ENCODE data around the gene NELL1.

GRCh38 chr11:21461701-21462100 is 792.3 kb downstream of the NELL1 start:
- TF ChIP-seq CTCF (IDR thresholded peaks at IDR 0.05) (no peak), POLR2A (IDR thresholded peaks at IDR 0.05) (no peak), POLR2AphosphoS5 (IDR thresholded peaks at IDR 0.05) (no peak), EP300 (IDR thresholded peaks at IDR 0.05; ENCODE audit: low read depth) (no peak)

All from transverse colon (tissue), 4 donors.